GM19438 (cell line): ENCODE data around the gene RBBP8NL.
"Not testable (repeated sequence)": the region's sequence is repeated elsewhere in the genome, so short reads cannot be mapped to it uniquely, and the experiment has no call there.

Experiments used
- ATAC-seq: cut with Tn5 transposase; IDR thresholded peaks from one replicate; pipeline ENCODE4 v1.9.1; 2021; ENCODE audit warnings: low read depth; ENCODE audit not compliant: unreplicated experiment

The RBBP8NL gene

GRCh38 chr20:62446481-62446880, 19.1 kb upstream of the RBBP8NL start:
- no peak for ATAC-seq

- ATAC-seq, result no peak
These were observed 18.4 kb upstream of the RBBP8NL start for GRCh38 chr20:62445553-62446340.

GRCh38 chr20:62444286-62444685, 16.9 kb upstream of the RBBP8NL start:
- no peak for ATAC-seq

GRCh38 chr20:62441987-62442539, 14.7 kb upstream of the RBBP8NL start:
- no peak for ATAC-seq

GRCh38 chr20:62439218-62439617, 11.9 kb upstream of the RBBP8NL start:
- ATAC-seq, result no peak

GRCh38 chr20:62437927-62438326, 10.6 kb upstream of the RBBP8NL start:
- no peak for ATAC-seq

GRCh38 chr20:62437496-62437895, 10.2 kb upstream of the RBBP8NL start:
- no peak for ATAC-seq

GRCh38 chr20:62436692-62437091, 9.4 kb upstream of the RBBP8NL start:
- ATAC-seq, result no peak

GRCh38 chr20:62433658-62434497, 6.5 kb upstream of the RBBP8NL start:
- no peak for ATAC-seq

GRCh38 chr20:62430866-62431447, 3.6 kb upstream of the RBBP8NL start:
- ATAC-seq, result no peak

GRCh38 chr20:62430311-62430853, 3.0 kb upstream of the RBBP8NL start:
- no peak for ATAC-seq

GRCh38 chr20:62429455-62430310, 2.3 kb upstream of the RBBP8NL start:
- ATAC-seq, result no peak

- no peak for ATAC-seq
These were observed 1.3 kb upstream of the RBBP8NL start for GRCh38 chr20:62428396-62429295.

GRCh38 chr20:62428002-62428372, 648 bp upstream of the RBBP8NL start:
- ATAC-seq, result no peak

- no peak for ATAC-seq
These were observed 624 bp downstream of the RBBP8NL start for GRCh38 chr20:62426699-62427131.

GRCh38 chr20:62426059-62426348, 1.3 kb downstream of the RBBP8NL start:
- ATAC-seq, result not testable (repeated sequence)

- no peak for ATAC-seq
These were observed 1.9 kb downstream of the RBBP8NL start for GRCh38 chr20:62425281-62426058.
